ENCODE data around the gene COMT.

The COMT gene

GRCh38 chr22:19970031-19970478 lies 28.5 kb downstream of the COMT start:
- DNase-seq (ENCODE audit: low spot score) = no peak

GRCh38 chr22:19970479-19971275 lies 29.1 kb downstream of the COMT start:
- DNase-seq (ENCODE audit: low spot score) = peak; percentile 56

GRCh38 chr22:19971276-19972124 lies 29.9 kb downstream of the COMT start:
- no peak for DNase-seq (ENCODE audit: low spot score)

GRCh38 chr22:19972251-19972650 lies 30.7 kb downstream of the COMT start:
- no peak for DNase-seq (ENCODE audit: low spot score)

- DNase-seq (ENCODE audit: low spot score) = no peak
Observed at GRCh38 chr22:19972652-19973550, 31.3 kb downstream of the COMT start.

GRCh38 chr22:19973551-19974267 lies 32.1 kb downstream of the COMT start:
- DNase-seq (ENCODE audit: low spot score) = no peak

- peak; percentile 77 for DNase-seq (ENCODE audit: low spot score)
Observed at GRCh38 chr22:19974268-19974861, 32.8 kb downstream of the COMT start.

GRCh38 chr22:19974935-19975706 lies 33.5 kb downstream of the COMT start:
- DNase-seq (ENCODE audit: low spot score) = no peak

- no peak for DNase-seq (ENCODE audit: low spot score)
Observed at GRCh38 chr22:19975707-19976035, 34.1 kb downstream of the COMT start.

- no peak for DNase-seq (ENCODE audit: low spot score)
Observed at GRCh38 chr22:19976671-19977070, 35.1 kb downstream of the COMT start.

GRCh38 chr22:19977296-19978243 lies 36.0 kb downstream of the COMT start:
- DNase-seq (ENCODE audit: low spot score) = no peak

- no peak for DNase-seq (ENCODE audit: low spot score)
Observed at GRCh38 chr22:19978748-19979147, 37.2 kb downstream of the COMT start.

GRCh38 chr22:19979712-19980493 lies 38.3 kb downstream of the COMT start:
- no peak for DNase-seq (ENCODE audit: low spot score)

GRCh38 chr22:19980766-19981165 lies 39.2 kb downstream of the COMT start:
- DNase-seq (ENCODE audit: low spot score) = no peak

GRCh38 chr22:19981171-19981960 lies 39.8 kb downstream of the COMT start:
- no peak for DNase-seq (ENCODE audit: low spot score)

- DNase-seq (ENCODE audit: low spot score) = no peak
Observed at GRCh38 chr22:19981961-19982920, 40.7 kb downstream of the COMT start.
